Measurements from ENCODE around the gene DBX1.

GRCh38 chr11:20158597-20159257, 1.5 kb downstream of the DBX1 start:
- TF ChIP-seq GATA3 (IDR thresholded peaks at IDR 0.05; ENCODE audit: low read depth, low read length) (no peak), GATA2 (IDR thresholded peaks at IDR 0.05; ENCODE audit: low read depth, low read length) (no peak)
